RKO (cell line): ENCODE results near the gene LCN1.

Source experiments
- DNase-seq: peaks from one replicate; pipeline ENCODE4 v3.0.0-alpha.2; 2016; ENCODE audit warnings: low spot score

The LCN1 gene

DNA sequence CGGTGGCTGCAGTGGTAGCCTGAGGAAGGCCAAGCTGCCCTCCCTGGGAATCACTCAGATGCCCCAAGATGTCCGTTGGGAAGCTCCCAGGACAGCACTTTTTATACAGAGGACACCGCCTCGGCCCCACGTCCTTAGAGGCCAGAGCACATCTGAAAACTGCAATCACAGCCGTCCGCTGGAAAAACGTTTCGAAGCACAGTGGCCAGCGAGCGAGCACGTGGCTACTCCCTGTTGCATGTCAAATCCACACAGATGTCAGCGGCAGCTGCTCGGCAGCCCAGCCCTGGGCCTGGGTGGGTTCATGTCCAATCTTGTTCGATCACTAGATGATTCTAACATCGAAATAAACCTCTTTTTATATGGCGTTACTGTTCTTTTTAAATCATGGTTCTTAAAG lies 32.7 kb upstream of the LCN1 start:
- DNase-seq: no peak

DNA sequence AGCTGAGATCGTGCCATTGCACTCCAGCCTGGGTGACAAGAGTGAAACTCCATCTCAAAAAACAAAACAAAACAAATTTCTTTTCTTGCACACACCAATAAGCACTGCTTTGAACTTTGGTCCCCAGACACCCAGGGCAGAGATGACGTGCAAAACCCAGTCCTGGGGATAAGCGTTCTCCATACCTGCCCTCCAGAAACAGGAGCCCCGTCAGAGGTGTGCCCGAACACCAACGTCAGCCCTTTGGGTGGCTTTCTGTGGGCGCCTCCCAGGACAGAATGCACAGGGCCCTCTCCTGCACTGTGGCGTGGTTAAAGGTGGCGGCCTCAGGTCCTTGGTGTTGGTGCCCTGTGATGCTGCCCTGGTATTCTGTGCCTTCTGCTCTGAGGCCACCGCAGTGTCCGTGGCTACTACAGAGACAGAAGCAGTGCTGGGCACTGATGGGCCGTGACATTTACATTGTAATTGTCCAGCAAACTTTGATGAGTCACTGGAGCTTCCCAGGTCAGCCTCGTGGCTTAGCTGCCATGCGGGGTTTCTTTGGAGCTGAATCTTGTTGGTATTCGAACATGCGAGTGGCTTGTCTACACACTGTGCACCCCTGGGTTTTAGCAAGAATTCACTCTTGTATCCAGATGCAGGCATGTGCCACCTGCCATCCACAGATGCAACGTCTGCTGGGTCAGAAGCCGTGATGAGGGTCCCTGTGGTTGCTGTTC lies 31.9 kb upstream of the LCN1 start:
- no peak for DNase-seq

DNA sequence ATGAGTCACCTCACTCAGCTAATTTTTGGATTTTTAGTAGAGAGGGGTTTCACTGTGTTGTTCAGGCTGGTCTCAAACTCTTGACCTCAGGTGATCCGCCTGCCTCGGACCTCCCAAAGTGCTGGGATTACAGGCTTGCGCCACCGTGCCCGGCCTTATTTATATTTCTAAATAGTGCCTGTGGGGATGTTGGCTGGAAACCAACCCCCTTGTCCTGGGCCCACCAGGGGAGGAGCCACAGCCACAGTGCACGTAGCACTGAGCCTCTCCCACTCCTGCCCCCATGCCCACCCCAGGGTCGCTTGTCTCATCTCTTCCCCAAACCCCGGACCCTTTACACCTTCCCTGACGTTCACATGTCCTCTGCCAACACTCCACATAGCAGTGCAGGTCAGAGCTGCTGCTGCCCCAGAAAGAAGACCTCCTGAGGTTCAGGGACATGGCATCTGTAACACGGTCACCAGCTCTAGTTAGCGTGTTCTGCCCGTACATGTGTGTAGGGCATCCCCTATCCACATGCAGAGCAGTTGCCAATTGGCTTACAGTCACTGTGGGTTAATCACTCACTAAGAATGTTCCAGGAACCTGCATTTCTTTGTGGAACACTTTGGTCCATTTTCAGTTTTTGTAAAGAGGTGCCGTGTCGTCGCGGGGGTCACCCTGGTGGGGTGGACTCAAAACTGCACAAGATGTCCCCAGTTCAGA lies 30.9 kb upstream of the LCN1 start:
- no peak for DNase-seq

DNA sequence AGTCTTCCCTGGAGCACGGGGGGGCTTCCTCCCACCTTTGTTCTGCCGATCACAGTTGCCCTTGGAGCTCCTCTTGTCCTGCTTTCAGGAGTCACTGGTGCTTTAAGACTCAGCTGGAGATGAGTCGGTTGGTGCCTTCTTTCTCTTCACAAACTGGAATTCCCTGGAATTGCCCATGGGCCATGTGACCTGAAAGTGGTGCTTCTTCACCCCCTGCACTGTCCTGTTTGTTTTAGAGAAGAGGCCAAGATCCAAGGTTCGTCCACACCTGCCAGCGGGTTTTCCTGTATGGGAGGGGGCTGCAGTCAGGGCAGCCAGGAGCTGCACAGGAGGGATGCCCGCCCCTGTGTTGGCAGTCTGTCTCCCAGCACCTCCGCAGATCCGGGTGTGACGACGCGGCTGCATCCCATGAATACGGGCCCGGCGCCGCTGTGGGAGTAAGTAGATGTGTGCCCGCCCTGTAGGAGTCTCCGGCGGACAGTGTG lies 30.2 kb upstream of the LCN1 start:
- DNase-seq: no peak

DNA sequence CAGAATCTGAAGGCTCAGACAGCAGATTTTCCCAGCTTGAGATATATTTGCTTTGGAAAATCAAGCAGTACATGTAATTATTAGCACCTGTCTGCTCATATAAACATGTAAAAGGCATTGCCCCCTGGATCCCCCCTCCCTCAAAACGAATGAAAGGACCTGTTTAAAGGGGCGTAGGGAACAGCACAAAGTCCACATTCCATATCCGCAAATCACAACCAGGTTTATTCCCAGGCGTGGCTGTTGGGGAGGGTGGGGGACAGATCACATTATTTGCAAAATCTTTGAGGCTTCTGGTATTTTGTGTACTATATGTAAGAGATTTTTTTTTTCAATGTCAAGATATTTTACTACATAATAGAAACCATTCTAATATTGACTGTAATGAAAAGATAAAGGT lies 29.5 kb upstream of the LCN1 start:
- no peak for DNase-seq

DNA sequence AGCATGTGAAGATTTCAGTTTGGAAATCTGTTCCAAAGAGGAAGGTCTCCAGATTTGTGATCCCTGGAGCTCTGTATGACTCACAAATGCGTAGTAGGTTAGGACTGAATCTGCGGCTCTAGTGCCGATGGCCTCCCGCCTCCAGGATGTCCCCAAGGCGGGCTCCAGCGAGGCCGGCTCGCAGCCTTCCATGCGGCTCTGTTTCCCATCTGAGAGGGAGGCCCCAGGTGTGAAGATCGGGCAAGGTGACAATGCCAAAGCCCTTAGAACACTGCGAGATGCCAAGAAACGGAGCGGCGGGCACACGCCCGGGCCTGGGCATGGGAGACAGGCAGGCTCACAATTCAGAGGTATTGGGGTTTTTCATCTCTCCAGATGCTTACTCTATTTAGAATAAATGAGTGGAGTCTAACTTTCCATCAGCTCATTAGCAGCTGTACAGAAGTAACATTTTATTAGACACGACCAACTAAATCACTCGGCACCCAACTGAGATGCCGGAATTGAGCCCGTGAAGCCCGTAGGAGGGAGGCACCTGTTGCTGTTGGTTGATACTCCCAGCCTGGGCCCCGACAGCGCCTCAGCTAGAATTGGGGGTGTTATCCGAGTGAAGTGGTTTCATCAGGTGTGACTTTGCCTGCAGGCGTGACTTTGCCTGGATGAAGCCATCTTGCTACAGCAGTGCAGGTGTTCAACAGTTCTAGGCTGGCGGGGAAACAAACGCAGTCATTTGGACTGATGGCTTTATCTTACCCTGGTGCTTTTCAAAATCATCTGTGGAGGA lies 28.2 kb upstream of the LCN1 start:
- DNase-seq: no peak

DNA sequence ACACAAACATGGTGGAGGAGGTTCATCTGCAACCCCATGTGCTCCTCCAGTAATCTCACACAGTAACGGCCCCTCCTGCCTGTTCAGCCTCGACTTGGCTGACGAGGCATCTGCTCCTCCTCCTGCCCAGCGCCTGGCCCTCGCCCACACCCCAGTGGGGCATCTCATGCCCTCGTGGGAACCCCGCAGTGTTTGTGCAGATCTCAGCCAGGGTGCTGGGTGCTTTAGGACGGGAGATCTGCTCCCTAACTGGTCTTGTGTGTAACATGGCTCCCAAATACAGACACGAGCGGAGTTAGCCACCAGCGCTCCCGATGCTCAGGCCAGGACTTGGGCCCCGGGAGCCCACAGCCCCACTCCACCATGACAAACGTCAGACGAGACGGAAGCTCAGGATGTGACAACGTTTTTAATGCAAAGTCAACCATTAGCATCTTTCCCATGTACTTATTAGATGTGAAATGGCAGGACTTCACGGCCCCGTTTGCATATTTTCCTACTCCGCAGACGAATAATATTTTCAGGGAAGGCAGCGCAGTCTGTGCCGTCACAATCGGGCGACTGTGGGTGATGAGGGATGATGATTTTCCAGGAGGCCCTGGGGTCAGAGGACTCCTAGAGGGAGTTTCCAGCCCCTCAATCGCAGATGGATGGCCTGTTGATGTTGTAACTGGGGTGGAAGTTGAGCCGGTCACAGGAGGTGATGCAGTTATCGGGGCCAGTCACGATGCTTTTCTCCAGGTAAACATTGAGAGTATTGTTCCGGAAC lies 26.3 kb upstream of the LCN1 start:
- no peak for DNase-seq

DNA sequence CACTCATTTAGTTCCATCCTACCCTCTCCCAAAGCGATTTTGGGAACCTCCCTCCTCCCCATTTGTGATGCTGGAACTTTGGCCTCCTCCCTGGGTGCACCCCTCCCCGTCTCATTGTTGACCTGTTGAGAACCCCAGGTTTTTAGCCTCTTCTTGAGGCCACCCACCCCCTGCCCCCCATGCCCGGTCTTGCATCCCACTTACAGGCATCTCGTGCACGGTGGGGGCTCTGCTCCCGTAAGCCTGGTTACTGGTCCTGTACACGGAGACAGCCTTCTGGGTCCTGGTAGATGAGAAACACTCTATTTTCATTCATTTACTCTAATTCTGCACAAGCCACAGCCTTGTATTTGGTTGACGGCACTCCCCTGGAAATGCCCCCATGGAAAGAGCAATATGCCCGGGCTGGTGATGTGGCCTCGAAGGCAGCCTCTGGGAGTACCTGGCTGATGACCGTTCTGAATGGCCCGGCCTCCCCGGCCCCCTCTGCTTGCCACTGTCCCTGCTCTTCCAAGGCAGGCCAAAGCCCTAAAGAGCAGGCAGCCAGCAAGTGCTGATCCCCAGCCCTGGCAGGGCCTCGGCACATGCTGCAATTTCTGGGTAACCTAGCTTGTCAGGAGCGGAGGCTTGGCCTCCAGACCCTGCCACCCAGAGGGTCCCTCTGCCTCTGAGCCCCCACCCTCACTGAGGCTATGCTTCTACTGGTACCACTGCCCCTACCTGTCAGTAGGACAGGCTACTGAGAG lies 22.7 kb upstream of the LCN1 start:
- no peak for DNase-seq

DNA sequence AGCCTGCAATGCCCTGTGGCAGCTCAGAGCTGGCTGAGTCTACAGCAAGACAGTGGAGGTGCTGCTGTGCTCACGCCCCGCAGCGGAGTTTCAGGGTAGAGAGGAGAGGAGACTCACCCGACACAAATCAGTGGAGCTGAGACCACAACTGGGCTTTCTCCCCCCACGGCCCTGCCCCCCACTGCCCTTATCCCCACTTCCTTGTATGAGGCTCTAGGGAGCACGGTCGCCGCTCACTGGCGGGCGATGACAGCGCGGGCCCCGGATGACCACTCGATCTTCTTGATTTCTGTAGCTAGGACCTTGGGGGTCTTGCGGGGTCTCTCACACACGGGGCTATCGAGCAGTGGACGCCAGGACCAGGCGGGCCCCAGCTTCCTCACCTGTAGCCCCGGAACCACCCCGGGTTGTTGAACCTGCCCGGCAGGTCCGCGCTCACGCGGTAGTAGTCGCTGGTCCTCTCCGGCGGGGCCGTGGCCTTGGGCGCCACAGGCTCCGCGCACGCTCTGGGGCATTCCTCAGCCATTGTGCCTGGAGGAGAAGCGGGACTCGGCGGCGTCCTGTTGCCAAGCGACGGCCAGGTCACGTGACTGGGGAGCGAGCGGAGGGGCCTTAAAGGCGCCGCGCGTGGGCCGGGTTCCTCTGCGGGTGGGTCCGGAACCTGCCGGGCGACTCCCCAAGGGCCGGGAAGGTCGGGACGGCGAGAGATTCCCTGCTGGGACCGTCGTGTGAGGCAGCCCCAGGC lies 21.7 kb upstream of the LCN1 start:
- peak; percentile 94 for DNase-seq

DNA sequence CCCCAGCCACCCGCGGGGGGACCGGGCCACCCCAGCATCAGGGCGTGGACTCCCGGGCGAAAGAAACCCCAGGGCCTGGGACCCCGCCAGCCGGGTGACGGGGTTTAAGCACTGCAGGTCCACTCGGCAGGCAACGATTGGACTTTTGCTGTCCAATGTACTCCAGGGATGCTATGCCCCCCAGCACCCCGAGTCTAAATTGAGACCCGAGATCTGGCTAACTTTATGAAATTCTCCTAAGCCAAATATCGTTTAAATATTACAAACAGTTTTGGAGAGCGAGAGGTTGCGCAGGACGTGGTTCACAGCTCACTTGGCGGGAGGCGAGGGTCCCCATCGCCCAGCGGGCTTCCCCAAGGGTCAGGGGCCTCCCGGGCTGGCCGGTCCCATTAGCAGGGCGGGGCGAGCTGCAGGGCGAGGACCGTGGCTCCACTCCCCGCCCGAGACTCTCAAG lies 21.1 kb upstream of the LCN1 start:
- DNase-seq: peak; percentile 74

DNA sequence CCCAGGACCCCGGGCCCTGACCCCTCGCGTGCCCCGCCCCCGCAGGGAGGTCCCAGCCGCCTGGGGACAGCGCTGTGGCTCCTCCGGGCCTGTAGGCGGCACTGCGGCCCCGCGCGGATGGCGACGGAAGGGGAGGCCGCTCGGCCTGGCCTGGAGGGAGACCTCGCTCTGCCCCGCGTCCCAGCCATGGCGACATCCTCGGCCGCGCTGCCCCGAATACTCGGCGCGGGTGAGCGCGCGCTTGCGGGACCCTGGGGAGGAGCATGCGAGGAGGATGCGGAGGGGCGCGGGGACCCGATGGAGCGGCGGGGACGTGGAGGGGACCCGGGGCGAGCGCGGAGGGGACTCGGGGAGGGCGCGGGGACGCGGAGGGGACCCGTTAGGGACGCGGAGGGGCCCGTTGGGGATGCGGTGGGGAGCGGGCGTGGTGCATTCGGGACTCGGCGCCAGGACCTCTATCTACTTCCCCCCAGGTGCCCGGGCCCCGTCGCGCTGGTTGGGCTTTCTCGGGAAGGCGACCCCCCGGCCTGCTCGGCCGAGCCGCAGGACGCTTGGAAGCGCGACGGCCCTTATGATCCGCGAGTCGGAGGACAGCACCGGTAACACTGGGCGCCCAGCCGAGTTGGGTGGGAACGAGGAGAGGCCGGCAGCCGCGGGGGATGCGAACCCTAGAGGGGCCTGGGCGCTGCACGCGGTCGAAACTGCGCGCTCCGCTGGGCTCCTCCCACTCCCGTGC lies 20.5 kb upstream of the LCN1 start, which contains the start of gene MRPS2:
Gene MRPS2 (plus strand): TSS at position 158 of the 736 bp plus-strand sequence. CDS start 29 bp downstream, at position 187.
- DNase-seq: peak; percentile 95

DNA sequence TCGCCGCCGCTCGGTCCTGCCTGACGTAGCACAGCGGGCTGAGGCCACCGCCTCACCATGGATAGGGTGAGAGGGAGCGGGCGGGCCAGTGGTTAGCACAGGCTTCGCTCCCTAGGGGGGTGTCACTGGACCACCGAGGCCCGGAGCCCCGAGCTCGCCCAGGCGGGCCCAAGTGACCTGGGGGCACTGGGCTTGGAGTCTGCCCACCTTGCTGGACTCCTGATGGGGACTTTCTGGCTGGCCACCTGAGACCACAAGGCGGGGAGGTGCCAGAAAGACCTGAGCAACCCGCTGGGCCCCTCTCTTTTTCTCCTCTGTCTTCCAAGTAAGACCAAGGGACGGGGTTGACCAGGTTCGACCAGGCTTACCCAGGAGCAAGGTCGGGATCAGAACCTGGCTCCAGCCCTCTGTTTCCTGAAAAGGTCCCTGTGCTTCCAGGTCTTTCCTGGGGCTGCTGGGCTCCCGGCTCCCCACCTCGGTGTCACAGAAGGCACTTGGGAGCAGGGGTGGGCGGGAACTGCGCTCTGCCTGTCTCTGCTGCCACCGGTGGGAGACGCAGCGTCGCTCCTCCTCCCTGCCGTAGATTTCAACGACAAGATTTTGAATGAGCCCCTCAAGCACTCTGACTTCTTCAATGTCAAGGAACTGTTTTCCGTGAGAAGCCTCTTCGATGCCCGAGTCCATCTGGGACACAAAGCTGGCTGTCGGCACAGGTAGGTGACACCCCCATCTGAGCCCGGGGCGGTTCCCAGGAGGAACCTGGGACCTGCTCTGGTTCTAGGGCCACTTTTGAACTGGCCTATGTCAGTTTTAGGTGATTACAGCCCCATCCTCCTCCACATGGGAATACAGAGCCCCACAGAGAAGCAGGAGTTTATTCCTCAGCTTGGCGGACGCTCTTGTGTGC lies 19.7 kb upstream of the LCN1 start:
- DNase-seq: peak; percentile 87

DNA sequence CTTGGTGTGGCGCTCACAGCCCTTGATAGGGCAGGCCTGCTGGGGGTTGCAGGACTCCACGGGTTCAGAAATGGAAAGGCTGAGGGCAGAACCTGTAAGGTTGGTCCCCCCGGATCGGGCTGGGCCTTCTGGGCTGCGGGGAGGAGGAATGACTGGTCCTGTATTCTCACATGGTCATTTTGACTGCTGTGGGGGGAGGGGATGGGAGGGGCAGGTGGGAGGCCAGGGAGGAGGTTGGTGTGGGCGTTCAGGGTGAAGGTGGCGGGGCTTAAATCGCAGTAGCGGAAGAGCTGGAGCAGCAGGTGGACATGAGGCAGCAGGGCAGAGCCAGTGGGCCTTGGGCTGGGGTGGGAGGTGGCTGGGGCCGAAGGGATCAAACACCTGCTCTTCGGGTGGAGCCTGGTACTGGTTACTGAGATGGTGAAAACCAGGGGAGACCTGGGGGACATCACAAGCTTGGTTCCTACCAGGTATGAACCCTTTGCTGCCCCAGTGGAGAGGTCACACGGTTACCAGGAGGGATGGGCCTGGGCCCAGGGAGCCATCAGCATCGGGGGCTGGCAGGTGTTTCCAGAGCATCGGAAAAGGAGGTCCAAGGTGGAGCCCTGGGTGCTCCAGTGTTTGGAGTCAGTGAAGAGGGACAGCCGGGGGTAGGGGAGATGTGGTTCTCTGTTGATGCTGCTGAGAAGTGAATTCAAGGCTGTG lies 18.9 kb upstream of the LCN1 start:
- DNase-seq: no peak

DNA sequence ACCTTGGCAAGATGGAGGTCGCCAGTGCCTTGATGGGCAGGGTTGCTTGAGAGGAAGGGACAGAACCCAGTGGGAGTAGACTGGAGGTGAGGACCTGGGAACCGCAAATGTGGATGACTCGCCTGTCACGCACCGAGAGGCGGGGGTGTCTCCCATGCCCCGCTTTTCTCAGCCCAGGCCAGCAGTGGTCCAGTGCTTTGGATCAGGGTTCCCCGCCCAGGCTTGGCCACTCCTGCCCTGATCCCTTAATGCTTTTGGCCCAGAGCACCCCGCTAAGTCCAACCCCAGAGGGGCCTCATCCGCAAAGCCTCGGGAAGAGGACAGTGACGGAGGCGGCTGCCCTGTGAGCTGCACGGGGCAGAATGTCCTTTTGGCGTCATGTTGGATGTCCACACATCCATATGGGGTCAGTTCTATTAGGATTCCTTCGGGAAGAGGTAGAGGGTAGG lies 18.3 kb upstream of the LCN1 start:
- no peak for DNase-seq

DNA sequence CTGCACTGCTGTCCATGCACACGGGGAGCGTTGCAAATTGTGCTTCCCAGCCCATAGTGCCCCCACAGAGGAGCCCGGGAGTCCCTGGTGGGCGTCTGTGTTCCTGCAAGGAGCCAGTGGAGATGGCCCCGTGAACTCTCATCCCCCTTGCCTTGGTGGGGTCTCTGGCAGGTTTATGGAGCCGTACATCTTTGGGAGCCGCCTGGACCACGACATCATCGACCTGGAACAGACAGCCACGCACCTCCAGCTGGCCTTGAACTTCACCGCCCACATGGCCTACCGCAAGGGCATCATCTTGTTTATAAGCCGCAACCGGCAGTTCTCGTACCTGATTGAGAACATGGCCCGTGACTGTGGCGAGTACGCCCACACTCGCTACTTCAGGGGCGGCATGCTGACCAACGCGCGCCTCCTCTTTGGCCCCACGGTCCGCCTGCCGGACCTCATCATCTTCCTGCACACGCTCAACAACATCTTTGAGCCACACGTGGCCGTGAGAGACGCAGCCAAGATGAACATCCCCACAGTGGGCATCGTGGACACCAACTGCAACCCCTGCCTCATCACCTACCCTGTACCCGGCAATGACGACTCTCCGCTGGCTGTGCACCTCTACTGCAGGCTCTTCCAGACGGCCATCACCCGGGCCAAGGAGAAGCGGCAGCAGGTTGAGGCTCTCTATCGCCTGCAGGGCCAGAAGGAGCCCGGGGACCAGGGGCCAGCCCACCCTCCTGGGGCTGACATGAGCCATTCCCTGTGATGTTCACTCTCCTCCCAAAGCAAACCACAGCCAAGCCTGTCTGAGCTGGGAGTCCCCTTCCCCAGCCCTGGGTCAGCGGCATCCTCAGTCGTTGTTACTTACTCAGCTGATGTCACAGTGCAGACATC lies 17.6 kb upstream of the LCN1 start:
- DNase-seq: no peak

DNA sequence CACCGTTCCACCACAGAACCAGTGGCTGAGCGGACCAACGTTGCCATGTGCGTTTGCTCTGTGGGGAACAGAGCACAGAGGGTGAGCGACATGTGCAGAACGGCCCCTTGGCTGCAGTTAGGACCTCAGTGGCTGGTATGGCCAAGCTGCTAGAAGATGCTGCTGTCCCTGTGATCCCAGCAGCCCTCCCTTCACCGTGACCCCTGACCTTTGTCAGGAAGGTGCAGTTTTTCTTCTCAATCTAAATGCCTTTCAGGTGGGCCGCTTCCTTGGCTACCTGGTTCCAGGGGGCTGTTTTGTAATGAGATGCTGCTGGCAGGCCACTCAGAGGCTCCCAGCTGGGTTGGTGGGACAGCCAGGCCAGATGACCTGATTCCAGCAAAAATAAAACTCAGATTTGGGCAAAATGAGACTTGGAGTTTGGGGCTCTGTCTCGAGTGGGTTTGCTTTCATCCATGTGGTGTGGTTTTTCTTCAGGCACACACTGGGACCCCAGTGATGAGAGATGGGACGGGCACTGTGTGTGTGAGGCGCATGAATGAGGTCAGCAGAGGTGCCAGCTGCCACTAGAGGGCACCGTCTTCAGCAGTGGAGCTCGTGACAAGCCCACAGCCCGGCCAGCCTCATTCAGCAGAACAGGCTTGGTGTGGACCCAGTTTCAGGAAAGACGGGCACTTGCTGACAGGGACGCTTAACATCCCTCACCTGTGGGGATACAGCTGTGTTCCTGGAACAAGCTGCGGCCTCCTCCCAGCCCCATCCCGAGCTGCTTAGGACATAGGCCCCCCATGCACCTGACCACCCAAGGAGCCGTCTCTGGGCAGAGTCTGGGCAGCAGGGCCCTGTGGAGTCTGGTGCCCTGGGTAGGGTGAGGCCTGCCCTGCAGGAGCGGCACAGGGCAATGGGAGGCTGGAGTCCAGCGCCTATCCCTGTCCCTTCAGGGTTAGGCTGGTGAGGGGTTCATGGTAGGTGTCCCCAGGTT lies 16.7 kb upstream of the LCN1 start:
- peak; percentile 84 for DNase-seq
